Breast epithelium (tissue), 4 donors: ENCODE results near the gene GAB2. TPM values are rescaled to one million over a fixed set of nuclear protein-coding genes. Genes with fewer than 3 reads are reported as not detected.

ENCODE experiments used
- DNase-seq, 2 donors: peaks; one replicate each; pipeline ENCODE4 v3.0.0-alpha.2; 2019; ENCODE audit warnings: low spot score in 2 of 2
- H3K27ac ChIP-seq, 2 donors: fragments of 200-600 bp; sonication (generic) in 1 of 2; one replicate each; pipeline ENCODE4 v1.5.1; 2016 to 2019; ENCODE audit warnings: mild to moderate bottlenecking in 1 of 2
- H3K27me3 ChIP-seq, 2 donors: fragments of 200-600 bp; sonication (generic) in 1 of 2; one replicate each; pipeline versions ENCODE4 v1.5.1 to v1.6.0; 2017 to 2019; ENCODE audit warnings: control low read depth in 1 of 2, mild to moderate bottlenecking in 1 of 2
- H3K36me3 ChIP-seq: fragments of 200-600 bp; one replicate; pipeline ENCODE4 v1.5.1; 2019
- H3K4me1 ChIP-seq, 2 donors: fragments of 200-600 bp; sonication (generic); one replicate each; pipeline ENCODE4 v1.5.1; 2016 to 2019; ENCODE audit warnings: control low read depth in 1 of 2
- H3K4me3 ChIP-seq, 3 donors: fragments of 200-600 bp; sonication (generic); 1 replicate in 2 of 3; 2 replicates in 1 of 3; pipeline ENCODE4 v1.5.1; 2016 to 2019; ENCODE audit warnings: mild to moderate bottlenecking in 3 of 3, moderate library complexity in 2 of 3
- H3K9me3 ChIP-seq, 2 donors: fragments of 200-600 bp; sonication (generic) in 1 of 2; one replicate each; pipeline ENCODE4 v1.5.1; 2016 to 2019; ENCODE audit warnings: control low read depth in 1 of 2
- POLR2A ChIP-seq: fragments of 450-650 bp; IDR thresholded peaks from one replicate; pipeline ENCODE4 v1.6.1; 2016; ENCODE audit warnings: antibody characterized with exemption, mild to moderate bottlenecking, moderate library complexity
- POLR2AphosphoS5 ChIP-seq, 3 donors: sonication (generic); formaldehyde crosslinking; IDR thresholded peaks; one replicate each; pipeline ENCODE4 v1.6.1; 2017; ENCODE audit warnings: antibody characterized with exemption in 3 of 3
- intact Hi-C: fragments of 100-400 bp; cut with DNase I; formaldehyde crosslinking; loops from one replicate; pipeline ENCODE4 v1.15.1; 2023; ENCODE audit warnings: low total_unique reads
- total RNA-seq, 3 donors: library from RNA; depleted of rRNA; stranded (reverse); fragments of >200 nt; gene quantifications; one replicate each; pipeline ENCODE4 v1.1.0, GENCODE V29; 2016
- TF ChIP-seq, protein P1 (sequence below), 3 donors: fragments of 450-650 bp; IDR thresholded peaks; one replicate each; pipeline ENCODE4 v1.5.1; 2016 to 2017; ENCODE audit warnings: antibody characterized with exemption in 3 of 3, mild to moderate bottlenecking in 3 of 3, moderate library complexity in 3 of 3

GAB2 gene
- total RNA-seq, 3 donors from 2014 or later, result 22.9 to 43.8 (median 24.9) TPM

DNA sequence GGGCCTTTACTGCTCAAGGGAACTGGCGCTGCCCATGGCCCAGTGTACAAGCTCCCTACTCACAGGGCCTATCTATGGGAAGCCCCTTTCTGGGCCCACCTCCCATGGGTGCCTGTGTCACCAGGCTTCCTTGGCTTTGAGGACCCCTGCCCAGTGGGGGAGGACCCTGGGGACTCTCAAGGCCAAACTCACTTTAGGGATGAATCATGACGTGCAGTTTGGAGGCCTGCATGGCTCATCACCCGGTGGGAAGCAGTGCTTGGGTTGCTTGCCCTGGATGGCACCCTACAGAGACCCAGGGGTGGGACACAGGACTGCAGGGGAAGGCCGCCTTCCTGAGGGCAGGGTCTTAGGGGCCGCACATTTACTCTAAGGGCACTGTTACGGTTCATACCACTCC is 245.7 kb downstream of the GAB2 start:
- no peaks in the 10 kb centered on the region for H3K9me3 ChIP-seq
- H3K4me1 ChIP-seq, result no peaks in the 10 kb centered on the region
- TF ChIP-seq POLR2A (no peak), POLR2AphosphoS5 (IDR thresholded peaks at IDR 0.05) (no peak)
- TF ChIP-seq, protein P1, sequence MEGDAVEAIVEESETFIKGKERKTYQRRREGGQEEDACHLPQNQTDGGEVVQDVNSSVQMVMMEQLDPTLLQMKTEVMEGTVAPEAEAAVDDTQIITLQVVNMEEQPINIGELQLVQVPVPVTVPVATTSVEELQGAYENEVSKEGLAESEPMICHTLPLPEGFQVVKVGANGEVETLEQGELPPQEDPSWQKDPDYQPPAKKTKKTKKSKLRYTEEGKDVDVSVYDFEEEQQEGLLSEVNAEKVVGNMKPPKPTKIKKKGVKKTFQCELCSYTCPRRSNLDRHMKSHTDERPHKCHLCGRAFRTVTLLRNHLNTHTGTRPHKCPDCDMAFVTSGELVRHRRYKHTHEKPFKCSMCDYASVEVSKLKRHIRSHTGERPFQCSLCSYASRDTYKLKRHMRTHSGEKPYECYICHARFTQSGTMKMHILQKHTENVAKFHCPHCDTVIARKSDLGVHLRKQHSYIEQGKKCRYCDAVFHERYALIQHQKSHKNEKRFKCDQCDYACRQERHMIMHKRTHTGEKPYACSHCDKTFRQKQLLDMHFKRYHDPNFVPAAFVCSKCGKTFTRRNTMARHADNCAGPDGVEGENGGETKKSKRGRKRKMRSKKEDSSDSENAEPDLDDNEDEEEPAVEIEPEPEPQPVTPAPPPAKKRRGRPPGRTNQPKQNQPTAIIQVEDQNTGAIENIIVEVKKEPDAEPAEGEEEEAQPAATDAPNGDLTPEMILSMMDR (IDR thresholded peaks at IDR 0.05), result no peak
- H3K4me3 ChIP-seq, result no peak overlapping the region
- no peaks in the 10 kb centered on the region for H3K36me3 ChIP-seq
- intact Hi-C loops, result no loop called here
- no peak for DNase-seq
- no peak overlapping the region for H3K27ac ChIP-seq
- no peaks in the 10 kb centered on the region for H3K27me3 ChIP-seq

DNA sequence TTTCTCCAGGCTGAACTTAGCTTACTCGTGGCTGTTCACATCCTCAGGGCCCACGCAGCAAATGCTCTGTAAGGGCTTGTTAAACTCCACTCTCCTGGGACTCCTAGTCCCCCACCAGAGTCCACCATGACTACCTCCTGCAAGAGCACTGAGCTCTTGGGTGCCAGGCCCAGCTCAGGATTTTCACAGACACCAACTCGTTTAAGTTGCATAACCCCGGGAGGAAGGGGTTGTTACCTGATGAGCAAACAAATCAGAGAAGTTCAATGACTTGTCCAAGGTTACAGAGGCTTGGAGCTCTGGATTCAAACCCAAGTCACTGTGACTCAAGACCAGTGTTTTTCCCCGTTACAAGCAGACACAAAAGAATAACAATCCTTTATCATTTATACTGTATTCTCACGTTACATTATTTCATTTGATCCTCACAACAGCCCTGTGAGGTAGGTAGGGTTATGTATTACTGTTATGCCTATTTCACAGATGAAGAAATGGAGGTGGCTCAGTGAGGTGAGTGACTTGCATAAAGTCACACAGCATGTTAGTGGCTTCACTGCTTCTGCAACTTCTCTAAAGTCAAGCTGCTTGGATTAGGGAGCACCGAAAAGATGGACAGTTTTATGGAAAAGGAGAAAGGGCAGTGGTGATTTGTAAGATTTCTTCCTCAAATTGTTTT is 246.6 kb downstream of the GAB2 start:
- H3K36me3 ChIP-seq, result no peaks in the 10 kb centered on the region
- TF ChIP-seq POLR2A (no peak), POLR2AphosphoS5 (IDR thresholded peaks at IDR 0.05) (no peak)
- TF ChIP-seq, protein P1 (IDR thresholded peaks at IDR 0.05), result no peak

DNA sequence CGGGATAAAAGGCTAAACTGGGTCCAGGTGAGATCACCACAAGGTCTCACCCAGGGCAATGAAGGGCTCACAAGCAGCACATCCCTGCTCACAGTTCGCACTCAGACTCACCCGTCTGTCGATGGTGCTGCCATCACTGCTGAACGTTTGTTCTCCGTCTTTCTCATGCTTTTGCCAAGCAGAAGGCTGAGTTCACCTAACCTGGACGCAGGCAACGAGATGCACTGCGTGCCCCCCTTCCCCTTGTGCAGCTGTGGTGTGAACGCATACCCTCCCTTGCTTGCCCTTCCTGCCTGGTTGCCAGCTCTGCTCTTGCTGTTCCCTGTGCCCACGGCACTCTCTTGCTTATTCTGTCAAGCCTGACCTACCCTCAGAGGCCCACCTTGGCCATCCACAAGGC is 247.2 kb downstream of the GAB2 start:
- intact Hi-C loops, result no loop called here
- Histone ChIP-seq H3K36me3 (no peaks in the 10 kb centered on the region), H3K4me1 (no peaks in the 10 kb centered on the region), H3K27me3 (no peaks in the 10 kb centered on the region), H3K27ac (peak overlapping the region in 1 of 2 donors; percentile 92), H3K9me3 (no peaks in the 10 kb centered on the region), H3K4me3 (no peak overlapping the region)
- no peak for TF ChIP-seq POLR2A
- TF ChIP-seq, protein P1 (IDR thresholded peaks at IDR 0.05), result no peak
- no peak for TF ChIP-seq POLR2AphosphoS5 (IDR thresholded peaks at IDR 0.05)
- no peak for DNase-seq

More for the DNA sequence above, 246.6 kb downstream of the GAB2 start:
- intact Hi-C loops, result no loop called here
- no peak overlapping the region for H3K27ac ChIP-seq
- no peak overlapping the region for H3K4me3 ChIP-seq
- no peaks in the 10 kb centered on the region for H3K4me1 ChIP-seq
- no peaks in the 10 kb centered on the region for H3K9me3 ChIP-seq
- DNase-seq, result no peak
- H3K27me3 ChIP-seq, result no peaks in the 10 kb centered on the region

DNA sequence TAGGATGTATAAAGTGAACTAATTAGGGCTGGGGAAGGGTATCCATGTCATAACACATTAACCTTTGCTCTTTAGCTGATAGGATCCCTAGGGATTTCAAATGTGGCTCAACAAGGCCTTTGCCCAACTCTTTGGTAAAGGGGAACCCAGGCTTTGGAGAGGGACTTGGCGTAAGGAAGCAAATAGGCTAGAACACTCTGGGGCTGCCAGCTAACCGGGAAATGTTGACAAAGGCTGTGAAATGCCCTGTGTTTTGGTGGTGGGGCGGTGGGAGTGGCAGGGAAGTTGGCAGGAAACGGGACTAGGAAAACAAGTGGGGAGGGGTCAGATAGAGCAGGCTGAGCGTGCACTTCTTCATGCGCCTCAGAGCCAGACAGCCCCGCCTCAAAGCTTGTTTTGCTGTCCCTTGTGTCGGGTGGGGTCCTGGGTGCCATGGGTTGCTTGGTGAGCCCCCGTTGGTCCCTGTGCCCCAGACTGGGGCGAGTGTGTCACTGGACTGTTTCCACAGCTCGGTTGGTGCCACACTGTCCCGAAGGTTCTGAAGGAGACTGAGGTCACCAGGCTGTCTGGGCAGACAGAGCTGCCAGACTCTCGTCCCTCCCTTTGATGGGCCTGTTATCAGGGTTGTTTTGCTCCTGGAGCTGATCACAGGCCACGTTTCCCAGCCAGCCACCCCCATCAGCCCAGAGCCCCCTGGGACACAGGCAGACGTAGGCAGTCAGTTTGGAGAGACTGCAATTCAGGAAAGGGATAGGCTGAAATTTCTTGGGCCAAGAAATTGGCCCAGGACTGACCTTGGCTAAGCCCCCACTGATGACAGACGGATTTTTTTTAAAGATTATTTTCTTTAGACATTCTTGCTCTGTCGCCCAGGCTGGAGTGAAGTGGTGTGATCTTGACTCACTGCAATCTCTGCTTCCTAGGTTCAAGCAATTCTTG is 248.8 kb downstream of the GAB2 start:
- DNase-seq, result no peak
- Histone ChIP-seq H3K27me3 (no peaks in the 10 kb centered on the region), H3K4me3 (no peak overlapping the region), H3K27ac (peak overlapping the region; percentile 79 to 92), H3K9me3 (no peaks in the 10 kb centered on the region), H3K36me3 (no peaks in the 10 kb centered on the region), H3K4me1 (no peaks in the 10 kb centered on the region)
- peak; percentile 29 to 81 (median 55) for TF ChIP-seq POLR2AphosphoS5 (IDR thresholded peaks at IDR 0.05)
- no peak for TF ChIP-seq POLR2A
- intact Hi-C loops, result no loop called here

DNA sequence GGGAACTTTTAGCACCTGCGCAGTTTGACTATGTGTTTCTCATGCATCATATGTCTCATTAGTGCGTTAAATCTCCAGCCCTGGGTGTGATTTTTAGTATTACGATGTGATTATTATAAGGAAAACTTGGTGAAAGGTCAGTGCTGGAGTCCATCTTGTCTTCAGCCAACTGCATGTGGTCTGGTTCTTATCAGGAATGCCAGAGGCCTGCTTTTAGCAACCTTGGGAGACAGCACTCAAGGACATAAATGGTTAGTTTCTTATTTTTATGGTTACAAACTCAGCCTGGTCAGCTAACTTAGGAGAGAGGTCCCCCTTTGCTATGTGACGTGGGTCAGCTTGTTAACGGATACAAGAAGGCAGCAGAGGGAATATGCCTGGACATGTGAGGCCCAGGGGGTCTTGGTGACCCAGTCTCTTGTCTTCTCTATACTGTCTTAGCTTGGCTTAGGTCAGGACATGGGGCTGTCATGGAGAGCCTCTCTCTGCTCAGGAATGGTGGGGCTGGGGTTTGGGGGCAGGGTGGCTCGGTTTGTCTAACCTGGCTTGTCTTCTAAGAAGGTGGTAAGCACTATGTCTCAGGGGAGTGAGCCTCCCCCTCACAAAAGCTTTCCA is 250.7 kb downstream of the GAB2 start:
- no peaks in the 10 kb centered on the region for H3K9me3 ChIP-seq
- intact Hi-C loops, result no loop called here
- no peaks in the 10 kb centered on the region for H3K4me1 ChIP-seq
- H3K27ac ChIP-seq, result peak overlapping the region in 1 of 2 donors; percentile 12
- DNase-seq, result no peak
- H3K4me3 ChIP-seq, result no peak overlapping the region
- no peaks in the 10 kb centered on the region for H3K27me3 ChIP-seq
- TF ChIP-seq POLR2A, result no peak
- TF ChIP-seq, protein P1 (IDR thresholded peaks at IDR 0.05), result no peak
- no peak for TF ChIP-seq POLR2AphosphoS5 (IDR thresholded peaks at IDR 0.05)
- no peaks in the 10 kb centered on the region for H3K36me3 ChIP-seq

Other genes starting within 250 kb of the GAB2 start
- gene KCTD21, start 229.2 kb downstream of the GAB2 start, total RNA-seq, result 10 to 100 TPM in 1 of 3 donors, 1 to 10 TPM in 2; 8.5 to 13.1 (median 8.8) TPM
- 10 to 100 TPM in 2 of 3 donors, 1 to 10 TPM in 1; 5.1 to 16.1 (median 11.3) TPM for gene USP35, start 228.9 kb downstream of the GAB2 start, total RNA-seq
- gene NARS2, start 157.0 kb upstream of the GAB2 start, total RNA-seq, result 10 to 100 TPM; 13.3 to 21.8 (median 19.0) TPM